Colonic mucosa (tissue), 4 donors: Measurements from ENCODE around the gene PARVG. TPM values are rescaled to one million over a fixed set of nuclear protein-coding genes. Genes with fewer than 3 reads are reported as not detected.

Experiments used
- DNase-seq: peaks from one replicate; pipeline ENCODE4 v3.0.0-alpha.2; 2020
- H3K27ac ChIP-seq: fragments of 200-600 bp; one replicate; pipeline ENCODE4 v1.8.0; 2021
- H3K27me3 ChIP-seq: fragments of 200-600 bp; one replicate; pipeline ENCODE4 v1.8.0; 2021
- H3K36me3 ChIP-seq: fragments of 200-600 bp; one replicate; pipeline ENCODE4 v1.8.0; 2021
- H3K4me1 ChIP-seq: fragments of 200-600 bp; one replicate; pipeline ENCODE4 v1.8.0; 2021; ENCODE audit warnings: mild to moderate bottlenecking
- H3K4me3 ChIP-seq: fragments of 200-600 bp; one replicate; pipeline ENCODE4 v1.8.0; 2021
- H3K9ac ChIP-seq, 2 donors: one replicate each; pipeline ENCODE4 v1.7.0; 2013; ENCODE audit warnings: control low read depth in 2 of 2, low read depth in 2 of 2, low read length in 2 of 2
- H3K9me3 ChIP-seq: fragments of 200-600 bp; one replicate; pipeline ENCODE4 v1.8.0; 2021
- intact Hi-C: fragments of 100-400 bp; cut with DNase I; formaldehyde crosslinking; loops from one replicate; pipeline ENCODE4 v1.14.1; 2022
- total RNA-seq, 2 donors: library from RNA; stranded (reverse); fragmentation: NEBNext Ultra II Directional in 1 of 2; extraction: Animal tissue kit (Norgen Biotek cat#: 25700) in 1 of 2; gene quantifications; one replicate each; pipeline ENCODE4 v1.2.1, GENCODE V29; 2021
- TF ChIP-seq, protein P1 (sequence below): fragments of 200-600 bp; IDR thresholded peaks from one replicate; pipeline ENCODE4 v1.8.0; 2022; ENCODE audit warnings: antibody characterized with exemption, mild to moderate bottlenecking
- donor health status: healthy.
- donor health status: DM: no; HTN: no; CAD: no.
- donor health status: DM: no; HTN: no; CAD: no.

The PARVG gene
- total RNA-seq, 2 donors from 2014 or later, result 2.4 to 4.1 TPM

DNA sequence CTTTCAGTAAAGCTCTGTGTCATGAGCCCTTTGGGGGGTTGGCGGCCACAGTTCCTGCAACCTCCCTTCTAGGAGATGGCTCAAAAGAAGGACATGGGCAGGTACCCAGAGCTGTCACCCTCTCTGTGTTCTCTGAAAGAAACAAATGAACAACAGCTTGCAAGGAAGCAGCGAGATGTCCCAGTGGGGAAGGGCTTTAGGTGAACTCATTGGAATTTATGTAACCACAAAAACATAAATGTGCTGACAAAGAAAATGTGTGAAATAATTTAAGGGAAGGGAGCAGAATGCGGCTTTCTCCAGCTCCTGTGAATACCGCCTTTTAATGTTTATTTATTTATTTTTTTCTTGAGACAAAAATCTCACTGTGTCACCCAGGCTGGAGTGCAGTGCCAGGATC lies 3.3 kb downstream of the PARVG start:
- no peak overlapping the region for H3K4me3 ChIP-seq
- no peaks in the 10 kb centered on the region for H3K4me1 ChIP-seq
- no peak overlapping the region for H3K27ac ChIP-seq
- DNase-seq, result no peak
- H3K36me3 ChIP-seq, result no peaks in the 10 kb centered on the region
- TF ChIP-seq, protein P1, sequence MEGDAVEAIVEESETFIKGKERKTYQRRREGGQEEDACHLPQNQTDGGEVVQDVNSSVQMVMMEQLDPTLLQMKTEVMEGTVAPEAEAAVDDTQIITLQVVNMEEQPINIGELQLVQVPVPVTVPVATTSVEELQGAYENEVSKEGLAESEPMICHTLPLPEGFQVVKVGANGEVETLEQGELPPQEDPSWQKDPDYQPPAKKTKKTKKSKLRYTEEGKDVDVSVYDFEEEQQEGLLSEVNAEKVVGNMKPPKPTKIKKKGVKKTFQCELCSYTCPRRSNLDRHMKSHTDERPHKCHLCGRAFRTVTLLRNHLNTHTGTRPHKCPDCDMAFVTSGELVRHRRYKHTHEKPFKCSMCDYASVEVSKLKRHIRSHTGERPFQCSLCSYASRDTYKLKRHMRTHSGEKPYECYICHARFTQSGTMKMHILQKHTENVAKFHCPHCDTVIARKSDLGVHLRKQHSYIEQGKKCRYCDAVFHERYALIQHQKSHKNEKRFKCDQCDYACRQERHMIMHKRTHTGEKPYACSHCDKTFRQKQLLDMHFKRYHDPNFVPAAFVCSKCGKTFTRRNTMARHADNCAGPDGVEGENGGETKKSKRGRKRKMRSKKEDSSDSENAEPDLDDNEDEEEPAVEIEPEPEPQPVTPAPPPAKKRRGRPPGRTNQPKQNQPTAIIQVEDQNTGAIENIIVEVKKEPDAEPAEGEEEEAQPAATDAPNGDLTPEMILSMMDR, result no peak
- H3K9ac ChIP-seq, result no peak overlapping the region
- intact Hi-C loops, result no loop called here
- H3K27me3 ChIP-seq, result no peaks in the 10 kb centered on the region
- H3K9me3 ChIP-seq, result no peaks in the 10 kb centered on the region

DNA sequence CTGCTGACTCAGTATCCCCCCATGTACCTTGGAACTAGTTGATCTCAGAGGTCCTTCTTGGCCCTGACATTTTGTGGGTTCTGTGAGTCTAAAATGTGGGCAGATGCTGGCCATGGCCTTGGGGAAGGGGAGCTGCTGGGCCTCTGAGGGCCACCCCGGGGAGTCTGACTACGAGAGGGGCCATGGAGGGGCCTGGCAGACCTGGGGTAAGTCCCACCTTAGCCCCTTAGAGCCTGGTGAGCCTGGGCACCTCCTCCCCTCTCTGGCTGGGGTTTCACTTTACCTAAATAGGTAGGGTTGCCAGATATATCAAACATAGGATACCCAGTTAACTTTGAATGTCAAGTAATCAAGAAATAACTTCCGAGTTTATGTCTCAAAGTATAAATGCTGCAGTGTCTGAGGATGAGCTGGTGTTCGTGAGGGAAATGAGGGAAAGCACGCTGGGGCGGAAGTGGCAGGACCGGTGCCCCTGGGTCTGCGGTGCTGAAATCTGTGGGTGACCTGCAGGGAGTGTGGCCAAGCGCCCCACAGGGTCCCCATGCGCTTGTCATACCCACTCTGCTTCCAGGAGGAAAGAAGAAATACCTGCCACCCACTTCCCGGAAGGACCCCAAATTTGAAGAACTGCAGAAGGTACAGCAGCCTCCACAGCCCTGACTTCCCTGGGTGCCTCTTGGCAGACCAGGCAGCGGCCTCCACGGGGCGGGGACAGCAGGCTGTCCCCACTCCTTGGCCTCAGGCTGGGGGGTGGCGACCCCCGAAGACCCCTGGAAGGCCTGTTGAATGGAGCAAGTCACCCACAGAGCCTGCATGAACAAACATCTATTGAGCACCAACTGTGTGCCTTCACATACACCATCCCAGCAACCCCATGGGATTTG lies 4.8 kb downstream of the PARVG start:
- TF ChIP-seq, protein P1, result no peak
- DNase-seq, result no peak
- H3K4me3 ChIP-seq, result no peak overlapping the region
- H3K36me3 ChIP-seq, result no peaks in the 10 kb centered on the region
- H3K4me1 ChIP-seq, result no peaks in the 10 kb centered on the region
- no peak overlapping the region for H3K9ac ChIP-seq
- H3K9me3 ChIP-seq, result no peaks in the 10 kb centered on the region
- H3K27me3 ChIP-seq, result no peaks in the 10 kb centered on the region
- intact Hi-C loops, result no loop called here
- no peak overlapping the region for H3K27ac ChIP-seq

DNA sequence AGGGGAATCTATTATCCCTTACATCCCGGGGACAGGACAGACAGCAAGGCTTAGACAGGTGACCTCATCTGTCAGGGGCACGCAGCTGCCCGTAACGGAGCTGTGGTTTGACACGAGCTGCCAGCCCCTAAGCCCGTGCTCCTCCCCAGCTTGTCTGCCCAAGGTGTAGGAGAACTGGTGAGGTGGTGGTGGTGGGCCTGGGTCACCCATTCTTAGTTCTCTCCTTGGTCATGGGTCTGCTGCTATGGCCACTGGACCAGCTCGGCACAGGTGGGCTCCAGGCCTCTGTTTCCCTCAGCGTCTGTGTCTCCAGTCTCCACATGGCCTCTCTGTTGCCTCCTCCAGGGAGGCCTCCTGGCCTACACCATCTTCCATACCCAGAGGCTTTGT lies 5.4 kb downstream of the PARVG start:
- Histone ChIP-seq H3K4me1 (no peaks in the 10 kb centered on the region), H3K9me3 (no peaks in the 10 kb centered on the region), H3K9ac (no peak overlapping the region), H3K27ac (no peak overlapping the region), H3K27me3 (no peaks in the 10 kb centered on the region), H3K4me3 (no peak overlapping the region), H3K36me3 (no peaks in the 10 kb centered on the region)
- intact Hi-C loops, result no loop called here
- no peak for DNase-seq
- TF ChIP-seq, protein P1, result no peak

DNA sequence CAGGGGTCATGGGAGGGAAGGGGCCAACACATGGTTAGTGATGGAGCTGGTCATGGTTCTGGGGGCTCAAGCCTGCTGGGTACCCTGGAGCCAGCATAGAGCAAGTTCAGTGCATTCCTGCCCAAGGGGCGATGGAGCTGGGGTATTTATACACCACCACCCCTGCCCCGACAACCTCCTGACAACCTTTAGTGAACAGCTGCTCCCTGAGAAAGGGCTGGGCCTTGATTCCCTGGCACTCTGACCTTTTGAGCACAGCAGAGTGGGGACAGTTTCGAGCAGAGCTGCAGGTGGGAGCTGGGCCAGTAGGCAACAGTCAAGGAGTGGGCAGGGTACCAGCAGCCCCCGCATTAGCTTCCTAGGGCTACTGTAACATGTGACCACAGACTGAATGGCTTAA lies 6.0 kb downstream of the PARVG start:
- intact Hi-C loops, result no loop called here
- Histone ChIP-seq H3K36me3 (no peaks in the 10 kb centered on the region), H3K9ac (no peak overlapping the region), H3K9me3 (no peaks in the 10 kb centered on the region), H3K27me3 (no peaks in the 10 kb centered on the region), H3K4me1 (no peaks in the 10 kb centered on the region), H3K4me3 (no peak overlapping the region), H3K27ac (no peak overlapping the region)
- no peak for DNase-seq
- TF ChIP-seq, protein P1, result no peak

DNA sequence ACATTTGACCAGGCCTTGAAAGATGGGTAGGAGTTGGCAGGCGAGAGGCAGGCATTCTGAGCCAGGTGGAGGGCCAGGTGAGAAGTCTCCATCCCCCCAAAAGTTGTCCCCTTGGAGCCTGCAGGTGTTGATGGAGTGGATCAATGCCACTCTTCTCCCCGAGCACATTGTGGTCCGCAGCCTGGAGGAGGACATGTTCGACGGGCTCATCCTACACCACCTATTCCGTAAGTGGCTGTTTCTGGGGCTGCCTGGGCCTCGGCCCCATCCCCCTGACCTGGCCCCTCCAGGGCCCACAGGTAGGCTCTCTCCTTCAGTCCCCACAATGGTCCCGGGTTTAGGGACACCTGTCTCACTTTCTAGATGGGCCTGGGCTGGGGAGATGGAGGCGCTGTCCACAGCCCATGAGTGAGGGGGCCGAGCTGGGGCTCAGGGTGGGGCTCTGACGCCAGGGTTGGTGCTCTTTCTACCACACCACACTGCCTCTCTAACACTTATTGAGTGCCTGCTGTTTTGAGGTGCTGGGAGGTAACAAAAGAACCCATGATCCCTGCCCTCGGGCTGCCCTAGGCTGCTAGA lies 7.0 kb downstream of the PARVG start:
- Histone ChIP-seq H3K9me3 (no peaks in the 10 kb centered on the region), H3K4me3 (no peak overlapping the region), H3K27me3 (no peaks in the 10 kb centered on the region), H3K27ac (no peak overlapping the region), H3K9ac (no peak overlapping the region), H3K4me1 (no peaks in the 10 kb centered on the region), H3K36me3 (no peaks in the 10 kb centered on the region)
- no peak for DNase-seq
- TF ChIP-seq, protein P1, result no peak
- intact Hi-C loops, result no loop called here
